NCI-H1694 (cell line): ENCODE data around the gene ELK4.
A peak's percentile ranks its signal among the peaks of the same experiment; 100 is the strongest.
"Not testable (repeated sequence)": the region's sequence is repeated elsewhere in the genome, so short reads cannot be mapped to it uniquely, and the experiment has no call there.

ENCODE experiments used
- DNase-seq: peaks from one replicate; lab custom pipeline; 2025; lab: John Stamatoyannopoulos, UW

Gene ELK4

DNA sequence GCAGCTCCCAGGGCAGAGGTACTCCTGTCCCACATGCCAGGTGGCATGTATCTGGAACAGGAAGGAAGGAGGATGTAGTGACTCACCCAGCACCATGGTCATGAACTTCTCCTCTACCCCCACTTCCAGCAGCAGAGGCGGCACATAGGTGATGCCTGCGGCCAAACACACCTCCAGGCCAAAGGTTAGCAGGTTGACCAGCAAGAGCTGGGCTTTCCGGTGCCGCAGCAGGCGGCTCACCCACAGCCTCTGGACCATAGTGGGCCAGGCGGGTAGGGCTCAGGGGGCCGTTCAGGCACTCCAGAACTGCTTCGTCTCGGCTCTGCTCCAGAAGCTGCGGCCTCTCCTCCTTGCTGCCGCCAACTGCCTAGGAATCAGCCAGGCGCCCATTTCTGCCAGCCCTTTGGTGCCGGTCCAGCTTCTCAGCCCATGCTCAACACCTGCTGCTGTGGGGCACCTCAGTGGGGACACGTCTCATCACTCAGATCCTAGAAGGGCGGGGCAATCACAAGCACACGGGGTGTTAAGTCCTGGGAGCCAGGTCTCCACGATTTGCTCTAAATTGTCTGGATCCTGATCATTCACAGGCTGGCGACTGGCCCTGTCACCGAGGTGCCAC lies 32.7 kb upstream of the ELK4 start:
- DNase-seq: no peak

- no peak for DNase-seq
Observed at GRCh38 chr1:205663286-205663936, 31.6 kb upstream of the ELK4 start.

DNA sequence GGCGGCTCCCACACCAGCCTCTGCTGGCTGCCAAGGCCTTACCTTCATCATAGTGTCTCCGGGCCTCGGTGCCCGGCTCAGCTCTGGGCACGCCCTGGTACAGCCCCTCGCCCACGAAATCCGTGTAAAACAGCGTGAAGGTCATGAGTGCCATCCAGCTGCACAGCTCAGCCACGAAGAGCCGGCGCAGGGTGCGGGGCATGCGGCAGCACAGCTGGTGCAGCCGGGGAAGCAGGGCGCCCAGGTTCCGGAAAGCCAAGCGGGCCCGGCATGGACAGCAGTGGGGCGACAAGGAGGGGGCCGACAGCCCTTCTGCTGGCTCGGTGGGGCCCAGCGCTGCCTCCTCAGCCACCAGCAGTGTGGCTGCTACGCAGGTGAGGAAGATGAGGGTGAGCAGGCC lies 31.0 kb upstream of the ELK4 start:
- DNase-seq: no peak

- DNase-seq: peak; percentile 28
Observed at GRCh38 chr1:205662135-205662738, 30.4 kb upstream of the ELK4 start.

DNA sequence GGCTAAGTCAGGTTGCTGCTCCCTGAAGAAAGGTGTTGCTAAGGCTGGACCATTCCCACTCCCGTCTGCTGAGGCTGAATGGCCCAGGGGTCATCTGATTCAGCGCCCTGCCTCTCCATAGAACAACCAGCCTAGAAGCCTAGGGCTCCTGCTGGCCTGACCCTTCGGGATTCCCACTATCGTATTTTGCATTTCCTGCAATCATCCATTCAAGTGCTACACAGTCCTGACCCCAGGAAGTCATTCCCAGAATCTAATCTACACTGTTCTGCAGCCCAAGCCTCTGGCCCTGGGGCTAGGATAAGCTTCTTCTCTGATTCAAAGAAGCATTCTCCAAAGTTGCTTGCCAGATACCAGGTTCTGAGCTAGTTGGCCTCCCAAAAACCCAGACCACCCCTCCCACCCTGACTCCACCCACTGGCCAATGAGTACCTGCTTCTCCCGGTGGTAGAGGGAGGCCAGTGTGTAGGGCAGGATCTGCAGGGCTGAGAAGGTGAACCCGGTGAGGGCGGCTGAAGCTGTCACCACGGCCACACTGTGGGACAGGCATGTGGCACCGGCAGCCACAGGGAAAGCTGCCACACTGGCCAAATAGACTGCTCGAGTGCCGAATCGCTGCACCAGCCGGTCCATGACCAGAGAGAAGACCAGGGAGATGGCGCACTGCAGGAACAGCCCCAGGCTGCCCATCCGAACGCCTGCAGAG lies 29.8 kb upstream of the ELK4 start:
- DNase-seq: no peak

DNA sequence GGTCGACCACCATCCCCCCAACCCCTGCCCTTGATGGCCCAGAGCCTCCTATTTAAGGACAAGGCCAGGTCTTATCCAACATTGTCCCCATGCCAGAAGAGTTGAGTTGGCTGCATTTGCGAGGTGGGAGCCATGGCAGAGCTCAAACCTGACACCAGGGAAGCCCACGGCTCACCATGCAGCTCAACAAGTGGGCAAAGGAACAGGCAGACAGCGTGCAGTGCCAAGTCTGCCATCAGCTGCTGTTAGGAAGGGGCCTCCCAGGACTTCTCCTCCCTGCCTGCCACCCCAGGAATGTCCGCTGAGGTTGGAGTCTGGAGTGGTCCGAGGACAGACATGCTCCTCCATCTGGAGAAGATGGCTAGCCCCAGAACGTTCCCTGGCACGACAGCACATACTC lies 28.6 kb upstream of the ELK4 start:
- DNase-seq: no peak

DNA sequence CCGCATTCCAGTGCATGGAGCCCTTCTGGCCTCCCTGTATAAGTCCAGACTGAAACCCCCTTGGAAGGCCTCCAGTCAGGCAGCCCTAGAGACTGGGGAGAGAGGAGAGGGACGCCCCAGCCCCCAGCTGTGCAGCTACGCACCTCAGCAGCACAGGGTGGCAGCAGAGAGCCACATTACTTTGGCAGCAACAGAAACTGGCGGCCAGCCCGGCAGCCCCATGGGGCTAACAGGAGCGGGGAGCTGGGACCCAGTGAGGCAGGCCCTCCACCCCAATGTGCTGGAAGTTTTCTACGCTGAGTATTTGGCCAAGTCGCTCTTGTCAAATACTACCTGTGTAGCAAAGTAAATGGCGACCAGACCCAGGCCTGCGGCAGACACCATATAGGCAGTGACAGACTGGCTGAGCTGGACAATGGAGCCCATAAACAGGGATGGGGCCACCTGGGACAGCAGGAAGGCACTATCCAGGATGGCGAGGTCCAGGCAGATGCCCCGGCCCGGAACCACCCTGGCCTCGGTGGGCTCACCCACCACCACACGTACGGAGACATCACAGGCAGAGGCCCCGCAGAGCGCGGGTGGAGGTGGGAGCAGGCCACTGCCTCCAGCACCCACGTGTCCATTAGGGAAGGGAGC lies 27.3 kb upstream of the ELK4 start:
- peak; percentile 82 for DNase-seq

DNA sequence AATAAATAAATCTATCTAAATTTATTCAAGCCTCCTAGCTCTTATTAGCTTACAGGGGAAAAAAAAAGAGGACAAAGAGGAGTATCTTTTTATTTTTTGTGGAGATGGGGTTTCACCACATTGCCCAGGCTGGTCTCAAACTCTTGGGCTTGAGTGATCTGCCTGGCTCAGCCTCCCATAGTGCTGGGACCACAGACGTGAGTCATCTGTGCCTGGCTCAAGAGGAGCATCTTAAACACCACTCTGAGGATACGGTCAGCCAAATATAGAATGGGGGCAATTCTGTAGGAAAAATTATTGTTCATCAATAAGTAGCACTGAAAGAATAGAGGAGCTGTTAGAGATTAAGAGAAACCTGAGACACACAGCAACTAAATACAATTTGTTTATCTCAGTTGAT lies 24.4 kb upstream of the ELK4 start:
- DNase-seq: no peak

DNA sequence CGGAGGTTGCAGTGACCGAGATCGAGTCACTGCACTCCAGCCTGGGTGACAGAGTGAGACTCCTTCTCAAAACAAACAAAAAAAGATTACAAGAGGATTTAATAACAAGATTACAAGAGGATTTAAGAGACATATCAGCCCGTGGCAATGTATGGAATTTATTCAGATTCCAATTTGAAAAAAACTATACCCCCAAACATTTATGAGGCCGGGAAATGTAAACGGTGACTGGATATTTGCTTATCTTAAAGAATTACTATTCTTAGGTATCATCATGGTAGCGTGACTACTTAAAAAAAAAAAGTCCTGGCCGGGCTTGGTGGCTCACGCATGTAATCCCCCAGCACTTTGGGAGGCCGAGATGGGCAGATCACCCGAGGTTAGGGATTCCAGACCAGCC lies 21.2 kb upstream of the ELK4 start:
- DNase-seq: no peak

- no peak for DNase-seq
Observed at GRCh38 chr1:205650241-205650640, 18.4 kb upstream of the ELK4 start.

DNA sequence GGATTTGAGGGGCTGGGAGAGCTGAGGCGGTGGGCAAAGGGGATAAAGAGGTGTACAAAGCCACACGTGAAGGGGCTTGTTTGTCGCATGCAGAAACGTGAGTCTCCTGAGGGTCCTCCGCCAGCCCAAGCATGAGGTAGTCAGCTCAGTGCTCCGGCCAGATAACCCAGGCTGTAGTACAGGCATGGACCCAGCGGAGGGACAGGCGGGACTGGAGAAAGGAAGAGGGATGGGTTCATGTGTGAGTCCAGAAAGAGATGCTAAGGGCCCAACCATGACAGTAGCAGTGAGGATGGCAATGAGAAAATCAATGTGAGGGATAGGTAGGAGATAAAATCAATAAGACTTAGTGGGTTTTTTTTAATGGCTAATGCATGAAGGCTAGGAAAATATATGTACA lies 13.7 kb upstream of the ELK4 start:
- DNase-seq: no peak

- no peak for DNase-seq
Observed at GRCh38 chr1:205642679-205643307, 11.0 kb upstream of the ELK4 start.

DNA sequence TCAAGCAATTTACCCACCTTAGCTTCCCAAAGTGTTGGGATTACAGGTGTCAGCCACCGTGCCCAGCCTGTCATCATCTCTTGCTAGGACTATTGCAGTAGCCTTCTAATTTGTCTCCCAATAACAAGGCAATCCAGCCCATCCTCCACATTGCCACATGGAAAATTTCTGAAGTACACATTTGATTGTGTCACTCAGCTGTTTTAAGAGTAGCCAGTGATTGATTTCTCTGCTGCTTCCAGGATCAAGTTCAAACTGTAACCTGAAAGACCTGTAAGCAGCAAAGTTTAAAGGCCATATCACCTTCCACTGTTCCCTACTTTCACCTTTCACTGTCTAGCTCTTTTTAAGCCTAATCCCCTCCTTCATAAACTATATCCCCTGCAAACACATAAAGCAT lies 7.8 kb upstream of the ELK4 start:
- DNase-seq: no peak

GRCh38 chr1:205637854-205638468 lies 6.2 kb upstream of the ELK4 start:
- DNase-seq: no peak

DNA sequence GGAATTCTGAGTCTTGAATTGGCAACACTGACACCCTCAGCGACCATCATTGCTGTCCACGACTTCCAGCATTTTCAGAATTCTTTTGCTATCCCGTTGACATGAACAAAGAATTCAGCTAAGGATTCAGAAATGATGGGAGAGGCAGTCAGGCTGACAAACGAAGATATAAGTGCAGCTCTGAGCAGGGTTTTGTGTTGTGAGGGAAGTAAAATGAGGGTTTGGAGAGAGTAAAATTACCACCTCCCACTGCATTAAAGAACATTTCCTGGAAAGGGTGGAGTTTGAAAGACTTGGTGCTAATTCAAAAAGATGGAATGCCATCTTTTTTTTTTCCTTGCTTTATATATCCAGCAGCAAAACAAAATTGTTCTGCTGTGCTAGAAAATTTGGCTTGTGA lies 4.9 kb upstream of the ELK4 start:
- no peak for DNase-seq

DNA sequence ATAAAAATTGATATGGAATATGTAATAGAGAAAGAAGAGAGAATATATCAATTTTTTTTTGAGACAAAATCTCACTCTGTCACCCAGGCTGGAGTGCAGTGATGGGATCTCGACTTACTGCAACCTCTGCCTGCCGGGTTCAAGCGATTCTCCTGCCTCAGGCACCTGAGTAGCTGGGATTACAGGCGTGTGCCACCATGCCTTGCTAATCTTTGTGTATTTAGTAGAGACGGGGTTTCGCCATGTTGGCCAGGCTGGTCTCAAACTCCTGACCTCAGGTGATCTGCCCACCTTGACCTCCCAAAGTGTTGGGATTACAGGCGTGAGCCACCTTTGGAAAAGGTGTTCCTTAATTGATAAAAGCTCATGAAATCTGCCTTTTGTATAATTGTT lies 4.3 kb upstream of the ELK4 start:
- not testable (repeated sequence) for DNase-seq

DNA sequence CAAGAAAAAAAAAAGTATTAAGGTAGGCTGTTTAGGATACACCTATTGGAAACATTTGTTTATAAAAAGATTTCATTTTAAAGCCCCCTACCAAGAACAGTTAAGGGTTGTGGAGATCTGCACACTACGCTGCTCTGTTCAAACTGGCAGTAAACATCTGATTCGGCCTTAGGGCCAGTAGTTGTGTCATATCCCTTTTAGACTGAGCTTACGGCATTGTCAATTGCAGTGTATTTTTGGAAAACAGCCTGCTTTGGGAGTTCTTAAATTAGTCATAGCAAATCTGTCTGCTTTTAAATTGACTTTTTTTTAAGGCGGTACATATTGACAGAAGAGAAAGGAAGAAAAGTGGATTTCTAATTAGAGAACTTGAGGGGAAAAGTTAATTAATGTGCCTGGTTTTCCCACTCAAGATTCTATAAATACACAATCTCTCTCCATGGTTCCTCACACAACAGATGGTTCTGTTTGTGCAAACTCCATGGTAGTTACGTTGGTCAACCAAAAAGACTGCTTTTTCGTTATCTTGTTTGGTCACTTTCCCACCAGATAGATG lies 1.7 kb upstream of the ELK4 start:
- DNase-seq: no peak

- no peak for DNase-seq
Observed at GRCh38 chr1:205632669-205633169, 908 bp upstream of the ELK4 start.

DNA sequence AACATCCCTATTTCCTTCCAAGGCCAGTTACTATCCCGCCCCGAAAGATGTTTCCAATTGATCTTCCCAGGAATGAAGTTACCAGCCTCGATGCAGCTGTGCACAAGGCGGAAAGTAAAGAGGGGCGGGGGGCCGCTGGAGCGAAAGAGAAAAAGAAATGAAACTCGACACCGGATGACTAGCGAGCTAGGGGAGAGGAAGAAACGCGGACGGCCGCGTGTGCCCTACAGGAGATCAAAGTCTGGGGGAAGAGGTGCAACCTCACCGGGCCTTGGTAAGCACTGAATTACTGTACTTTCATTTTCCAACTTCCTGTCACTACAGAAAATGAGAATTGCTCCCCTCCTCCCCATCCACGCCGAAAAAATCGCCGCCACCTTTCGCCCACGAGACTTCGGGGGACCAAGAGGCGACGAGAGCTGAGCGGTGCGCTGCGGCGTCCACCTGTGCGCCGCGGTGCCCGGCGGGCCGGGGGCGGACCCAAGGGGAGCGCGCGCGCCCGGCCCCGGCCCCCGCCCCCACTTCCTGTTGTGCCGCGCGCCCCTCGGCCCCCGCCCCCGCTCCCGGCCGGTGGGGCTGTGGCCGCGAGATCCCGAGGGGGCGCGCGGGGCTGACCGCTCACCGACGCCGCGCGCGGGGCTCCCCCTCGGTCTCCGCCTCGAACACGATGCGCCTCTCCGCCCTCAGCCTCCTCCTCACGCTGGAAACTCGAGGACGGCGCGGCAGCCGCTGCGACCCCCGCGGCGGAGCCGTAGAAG lies 622 bp downstream of the ELK4 start:
- peak; percentile 36 for DNase-seq

DNA sequence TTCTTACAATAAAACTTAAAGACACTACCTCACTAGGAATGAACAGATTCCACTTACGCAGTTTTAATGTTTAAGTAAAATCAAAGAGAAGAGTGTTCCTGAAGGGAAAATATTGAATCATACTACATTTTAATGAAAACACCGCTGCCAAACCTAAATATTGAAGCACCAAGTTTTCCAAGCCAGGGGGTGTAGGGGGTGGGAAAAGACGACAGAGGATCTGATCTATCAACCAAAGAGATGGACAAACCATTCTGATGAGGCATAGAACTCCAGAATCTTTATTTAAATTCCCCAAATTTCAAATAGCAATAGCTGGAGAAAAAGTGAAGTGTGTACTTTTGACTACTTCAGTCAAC lies 1.2 kb downstream of the ELK4 start:
- no peak for DNase-seq

DNA sequence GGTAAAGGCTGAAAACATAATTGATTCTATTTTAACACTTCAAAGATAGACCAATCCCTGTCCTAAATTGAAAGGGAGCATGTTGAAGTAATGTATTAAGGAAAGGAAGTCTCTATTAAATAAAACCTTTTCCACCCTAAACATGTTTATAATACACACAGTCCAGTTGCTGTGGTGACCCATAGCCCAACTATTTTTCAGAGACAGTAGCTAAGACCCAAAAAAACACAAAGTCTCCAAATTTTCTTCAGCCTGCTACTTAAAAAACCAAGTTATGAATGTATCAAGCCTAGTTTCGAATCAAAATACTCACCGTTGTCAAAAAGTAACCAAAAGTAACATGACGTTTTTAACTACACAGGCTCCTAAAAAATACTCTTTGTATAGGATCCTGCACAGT lies 1.6 kb downstream of the ELK4 start:
- DNase-seq: no peak
